Dedifferentiated amniotic fluid mesenchymal stem cell (primary cell): ENCODE data around the gene TFPI.
"Not testable (repeated sequence)": the region's sequence is repeated elsewhere in the genome, so short reads cannot be mapped to it uniquely, and the experiment has no call there.

Experiments used
- DNase-seq: peaks from one replicate; pipeline ENCODE4 v3.0.0-alpha.2; 2016; ENCODE audit errors: extremely low spot score

The TFPI gene

GRCh38 chr2:187528042-187528441, 26.2 kb downstream of the TFPI start:
- DNase-seq, result no peak

- no peak for DNase-seq
These were observed 27.0 kb downstream of the TFPI start for GRCh38 chr2:187527262-187527661.

GRCh38 chr2:187526792-187527191, 27.4 kb downstream of the TFPI start:
- DNase-seq, result no peak

GRCh38 chr2:187525163-187525900, 28.9 kb downstream of the TFPI start:
- no peak for DNase-seq

GRCh38 chr2:187523325-187523724, 30.9 kb downstream of the TFPI start:
- no peak for DNase-seq

- no peak for DNase-seq
These were observed 34.1 kb downstream of the TFPI start for GRCh38 chr2:187520121-187520624.

GRCh38 chr2:187519419-187520120, 34.7 kb downstream of the TFPI start:
- DNase-seq, result no peak

GRCh38 chr2:187517750-187518361, 36.4 kb downstream of the TFPI start:
- DNase-seq, result not testable (repeated sequence)

- not testable (repeated sequence) for DNase-seq
These were observed 37.4 kb downstream of the TFPI start for GRCh38 chr2:187516630-187517510.

GRCh38 chr2:187514930-187515329, 39.3 kb downstream of the TFPI start:
- no peak for DNase-seq

GRCh38 chr2:187514235-187514829, 39.9 kb downstream of the TFPI start:
- not testable (repeated sequence) for DNase-seq

GRCh38 chr2:187513460-187514234, 40.6 kb downstream of the TFPI start:
- not testable (repeated sequence) for DNase-seq

- DNase-seq, result no peak
These were observed 42.6 kb downstream of the TFPI start for GRCh38 chr2:187511356-187512315.

GRCh38 chr2:187510419-187511355, 43.5 kb downstream of the TFPI start:
- not testable (repeated sequence) for DNase-seq

GRCh38 chr2:187509667-187510417, 44.4 kb downstream of the TFPI start:
- no peak for DNase-seq

- DNase-seq, result no peak
These were observed 47.8 kb downstream of the TFPI start for GRCh38 chr2:187506416-187506815.

GRCh38 chr2:187505065-187505672, 49.1 kb downstream of the TFPI start:
- no peak for DNase-seq
